Measurements from ENCODE around the gene TBCE. TPM values are rescaled to one million over a fixed set of nuclear protein-coding genes. Genes with fewer than 3 reads are reported as not detected.

The TBCE gene
- total and polyA plus RNA-seq, 9 of the 15 experiments (the other 6 are each of a cell fraction or from before 2014, with no cell fraction given): 52.6 to 92.1 (median 82.1) TPM

DNA sequence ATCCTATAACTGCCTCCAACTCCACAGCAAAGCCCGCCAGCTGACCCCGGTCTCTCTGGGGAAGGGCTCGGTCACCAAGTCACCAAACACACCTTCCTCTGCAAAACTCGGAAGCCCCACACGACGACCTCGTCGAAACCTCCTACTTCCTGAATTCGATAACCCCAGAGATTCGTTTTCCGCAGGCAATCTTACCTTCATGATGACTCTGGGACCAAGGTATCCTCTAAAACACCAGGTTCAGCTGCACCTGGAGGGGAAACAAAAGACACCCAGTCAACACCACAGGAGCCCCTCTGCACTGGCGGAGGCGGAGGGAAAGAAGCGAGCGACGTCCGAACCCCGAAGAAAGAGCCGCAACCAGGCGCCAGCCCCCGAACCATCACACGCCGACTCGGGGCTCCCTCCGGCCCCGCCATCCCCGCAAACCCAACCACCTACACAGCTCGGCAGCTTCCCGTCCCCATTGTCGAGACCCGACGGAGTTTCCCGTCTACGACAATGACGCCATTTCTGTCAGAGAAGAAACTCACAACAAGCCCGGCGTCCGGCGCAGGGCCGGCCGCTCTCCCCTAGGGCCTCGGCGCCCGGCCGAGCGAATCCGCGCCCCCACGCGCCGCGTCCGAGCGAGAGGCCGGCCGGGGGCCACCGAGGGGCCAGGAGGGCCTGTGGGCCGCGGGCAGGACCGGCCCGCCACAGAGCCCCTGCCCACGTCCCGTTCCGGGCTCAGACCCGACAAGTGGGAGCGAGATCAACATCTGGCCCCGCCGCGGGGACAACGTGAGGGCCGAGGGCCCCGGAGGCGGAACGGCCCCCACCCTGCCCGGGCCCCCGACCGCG, 40.3 kb upstream of the TBCE start (continued):
- TF ChIP-seq, protein P1, sequence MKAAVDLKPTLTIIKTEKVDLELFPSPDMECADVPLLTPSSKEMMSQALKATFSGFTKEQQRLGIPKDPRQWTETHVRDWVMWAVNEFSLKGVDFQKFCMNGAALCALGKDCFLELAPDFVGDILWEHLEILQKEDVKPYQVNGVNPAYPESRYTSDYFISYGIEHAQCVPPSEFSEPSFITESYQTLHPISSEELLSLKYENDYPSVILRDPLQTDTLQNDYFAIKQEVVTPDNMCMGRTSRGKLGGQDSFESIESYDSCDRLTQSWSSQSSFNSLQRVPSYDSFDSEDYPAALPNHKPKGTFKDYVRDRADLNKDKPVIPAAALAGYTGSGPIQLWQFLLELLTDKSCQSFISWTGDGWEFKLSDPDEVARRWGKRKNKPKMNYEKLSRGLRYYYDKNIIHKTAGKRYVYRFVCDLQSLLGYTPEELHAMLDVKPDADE (conservative IDR thresholded peaks at IDR 0.05; ENCODE audit: control insufficient read depth, low read depth, low read length): peak; percentile 46; the same call in 1 of the 2 replicates
- TF ChIP-seq MCM3 (IDR thresholded peaks at IDR 0.05) (no peak), FOXA3 (CRISPR knock-in tag; conservative IDR thresholded peaks at IDR 0.05 in 1 of 2, IDR thresholded peaks at IDR 0.05 in 1 of 2) (0 out of 4 replicates have a peak, but pooled peaks of 1 of the 2 experiments have one; percentile 41), AFF1 (IDR thresholded peaks at IDR 0.05; ENCODE audit: low read depth in 1 of 2, partially characterized antibody in 2 of 2) (peak in 1 of 2 experiments; percentile 78), TFAP4 (CRISPR knock-in tag; IDR thresholded peaks at IDR 0.05; ENCODE audit: borderline replicate concordance) (peak; percentile 51; the same call in 1 of the 2 replicates), ZNF592 (IDR thresholded peaks at IDR 0.05) (no peak), NR2C2 (CRISPR knock-in tag; IDR thresholded peaks at IDR 0.05) (peak; percentile 64), NR2C2 (tag; IDR thresholded peaks at IDR 0.05) (peak; percentile 53; the same call in 1 of the 2 replicates), NBN (IDR thresholded peaks at IDR 0.05; ENCODE audit: low read depth) (peak; percentile 44; the same call in 1 of the 2 replicates), ZNF12 (CRISPR knock-in tag; IDR thresholded peaks at IDR 0.05) (0 out of 2 replicates have a peak, but pooled peaks have one; percentile 14), HDGF (IDR thresholded peaks at IDR 0.05) (0 out of 2 replicates have a peak, but pooled peaks have one; percentile 50), CHD1 (IDR thresholded peaks at IDR 0.05; ENCODE audit: low read length) (peak; percentile 66)
- TF ChIP-seq, protein P2, sequence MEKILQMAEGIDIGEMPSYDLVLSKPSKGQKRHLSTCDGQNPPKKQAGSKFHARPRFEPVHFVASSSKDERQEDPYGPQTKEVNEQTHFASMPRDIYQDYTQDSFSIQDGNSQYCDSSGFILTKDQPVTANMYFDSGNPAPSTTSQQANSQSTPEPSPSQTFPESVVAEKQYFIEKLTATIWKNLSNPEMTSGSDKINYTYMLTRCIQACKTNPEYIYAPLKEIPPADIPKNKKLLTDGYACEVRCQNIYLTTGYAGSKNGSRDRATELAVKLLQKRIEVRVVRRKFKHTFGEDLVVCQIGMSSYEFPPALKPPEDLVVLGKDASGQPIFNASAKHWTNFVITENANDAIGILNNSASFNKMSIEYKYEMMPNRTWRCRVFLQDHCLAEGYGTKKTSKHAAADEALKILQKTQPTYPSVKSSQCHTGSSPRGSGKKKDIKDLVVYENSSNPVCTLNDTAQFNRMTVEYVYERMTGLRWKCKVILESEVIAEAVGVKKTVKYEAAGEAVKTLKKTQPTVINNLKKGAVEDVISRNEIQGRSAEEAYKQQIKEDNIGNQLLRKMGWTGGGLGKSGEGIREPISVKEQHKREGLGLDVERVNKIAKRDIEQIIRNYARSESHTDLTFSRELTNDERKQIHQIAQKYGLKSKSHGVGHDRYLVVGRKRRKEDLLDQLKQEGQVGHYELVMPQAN (IDR thresholded peaks at IDR 0.05; ENCODE audit: borderline replicate concordance): peak; percentile 80
